H9 (cell line): Measurements from ENCODE around the gene WDR5. TPM values are rescaled to one million over a fixed set of nuclear protein-coding genes. Genes with fewer than 3 reads are reported as not detected.
A peak's percentile ranks its signal among the peaks of the same experiment; 100 is the strongest.

Experiments
- DNase-seq: peaks from one replicate; pipeline ENCODE4 v3.0.0-alpha.2; 2017
- H2AFZ ChIP-seq: one replicate; pipeline ENCODE4 v1.6.1; 2013; ENCODE audit warnings: mild to moderate bottlenecking, low read length, control low read depth, moderate library complexity
- H2AK5ac ChIP-seq: 2 replicates; pipeline ENCODE4 v1.6.1; 2013; ENCODE audit warnings: low read length, control low read depth, mixed read lengths; ENCODE audit not compliant: insufficient read length
- H2BK120ac ChIP-seq: one replicate; pipeline ENCODE4 v1.6.1; 2013; ENCODE audit warnings: low read depth, mild to moderate bottlenecking, low read length, control low read depth, inconsistent platforms; ENCODE audit not compliant: poor library complexity, severe bottlenecking
- H2BK12ac ChIP-seq: 2 replicates; pipeline ENCODE4 v1.6.1; 2013; ENCODE audit warnings: low read length, control low read depth, mixed read lengths, low read depth; ENCODE audit not compliant: insufficient read length
- H2BK15ac ChIP-seq: 2 replicates; pipeline ENCODE4 v1.6.1; 2013; ENCODE audit warnings: low read depth, low read length, control low read depth
- H2BK20ac ChIP-seq: one replicate; pipeline ENCODE4 v1.6.1; 2013; ENCODE audit warnings: low read depth, mild to moderate bottlenecking, low read length, control low read depth, inconsistent platforms; ENCODE audit not compliant: poor library complexity, severe bottlenecking
- H2BK5ac ChIP-seq: 2 replicates; pipeline ENCODE4 v1.6.1; 2013; ENCODE audit warnings: low read length, control low read depth, mixed read lengths; ENCODE audit not compliant: insufficient read length
- H3K14ac ChIP-seq: 2 replicates; pipeline ENCODE4 v1.6.1; 2013; ENCODE audit warnings: low read length, control low read depth; ENCODE audit not compliant: insufficient read depth
- H3K18ac ChIP-seq: 2 replicates; pipeline ENCODE4 v1.6.1; 2013; ENCODE audit warnings: low read depth, mild to moderate bottlenecking, mixed read lengths, low read length, control low read depth; ENCODE audit not compliant: insufficient read length
- H3K23ac ChIP-seq: 2 replicates; pipeline ENCODE4 v1.6.1; 2013; ENCODE audit warnings: low read length, control low read depth, mixed read lengths, low read depth; ENCODE audit not compliant: insufficient read length
- H3K23me2 ChIP-seq: 2 replicates; pipeline ENCODE4 v1.6.1; 2013; ENCODE audit warnings: low read depth, mild to moderate bottlenecking, mixed read lengths, low read length, control low read depth; ENCODE audit not compliant: insufficient read length, poor library complexity, severe bottlenecking
- H3K27ac ChIP-seq: 2 replicates; pipeline ENCODE4 v1.5.1; 2013; ENCODE audit warnings: low read length, control low read depth, mixed read lengths, low read depth; ENCODE audit not compliant: insufficient read length
- H3K27me3 ChIP-seq: 2 replicates; pipeline ENCODE4 v1.6.1; 2013; ENCODE audit warnings: low read length, control low read depth, inconsistent platforms; ENCODE audit not compliant: insufficient read depth
- H3K4ac ChIP-seq: 2 replicates; pipeline ENCODE4 v1.6.1; 2013; ENCODE audit warnings: low read depth, mild to moderate bottlenecking, control low read depth, inconsistent platforms, low read length, moderate library complexity
- H3K4me1 ChIP-seq: 2 replicates; pipeline ENCODE4 v1.6.1; 2013; ENCODE audit warnings: low read length, control low read depth, inconsistent platforms; ENCODE audit not compliant: insufficient read depth
- H3K4me2 ChIP-seq: 2 replicates; pipeline ENCODE4 v1.6.1; 2013; ENCODE audit warnings: low read length, control low read depth, mixed read lengths; ENCODE audit not compliant: insufficient read length, insufficient read depth
- H3K56ac ChIP-seq: 2 replicates; pipeline ENCODE4 v1.6.1; 2013; ENCODE audit warnings: low read depth, mild to moderate bottlenecking, mixed read lengths, low read length, control low read depth; ENCODE audit not compliant: insufficient read length
- H3K79me1 ChIP-seq: 2 replicates; pipeline ENCODE4 v1.6.1; 2013; ENCODE audit warnings: low read depth, mild to moderate bottlenecking, moderate library complexity, low read length, control low read depth, inconsistent platforms; ENCODE audit not compliant: insufficient read depth, poor library complexity, severe bottlenecking
- H3K79me2 ChIP-seq: 2 replicates; pipeline ENCODE4 v1.6.1; 2013; ENCODE audit warnings: low read length, control low read depth, inconsistent platforms; ENCODE audit not compliant: insufficient read depth
- H3K9ac ChIP-seq: 2 replicates; pipeline ENCODE4 v1.6.1; 2013; ENCODE audit warnings: low read length, control low read depth, mixed read lengths; ENCODE audit not compliant: insufficient read length; ENCODE audit errors: extremely low read depth
- H3K9me3 ChIP-seq: one replicate; pipeline ENCODE4 v1.6.1; 2013; ENCODE audit warnings: low read depth, low read length, inconsistent platforms; ENCODE audit not compliant: control insufficient read depth
- H3T11ph ChIP-seq: one replicate; pipeline ENCODE4 v1.6.1; 2013; ENCODE audit warnings: mild to moderate bottlenecking, low read length, control low read depth, inconsistent platforms
- H4K20me1 ChIP-seq: one replicate; pipeline ENCODE4 v1.6.1; 2013; ENCODE audit not compliant: control insufficient read depth, insufficient read length, insufficient read depth
- H4K5ac ChIP-seq: 2 replicates; pipeline ENCODE4 v1.6.1; 2013; ENCODE audit warnings: low read depth, mild to moderate bottlenecking, mixed read lengths, low read length, control low read depth; ENCODE audit not compliant: insufficient read length
- H4K8ac ChIP-seq: replicated peaks from 2 replicates; pipeline ENCODE4 v1.6.1; 2013; ENCODE audit warnings: low read length, control low read depth, mixed read lengths, low read depth; ENCODE audit not compliant: insufficient read length
- H4K91ac ChIP-seq: 2 replicates; pipeline ENCODE4 v1.6.1; 2013; ENCODE audit warnings: low read depth, mild to moderate bottlenecking, moderate library complexity, mixed read lengths, low read length, control low read depth; ENCODE audit not compliant: insufficient read length
- H3K27ac Mint-ChIP-seq, 3 experiments: 2 replicates in 2 of 3; 3 replicates in 1 of 3; pipeline ENCODE4 v1.8.0; 2020 to 2021; ENCODE audit warnings: mixed read lengths in 3 of 3, mild to moderate bottlenecking in 1 of 3, moderate library complexity in 1 of 3
- H3K27me3 Mint-ChIP-seq: 2 replicates; pipeline ENCODE4 v1.8.0; 2021; ENCODE audit warnings: low read depth, mild to moderate bottlenecking, moderate library complexity, mixed read lengths
- H3K36me3 Mint-ChIP-seq, 3 experiments: 2 replicates in 2 of 3; 3 replicates in 1 of 3; pipeline ENCODE4 v1.8.0; 2020 to 2021; ENCODE audit warnings: low read depth in 3 of 3, mixed read lengths in 3 of 3; ENCODE audit not compliant: insufficient read depth in 1 of 3
- H3K4me1 Mint-ChIP-seq, 2 experiments: 2 replicates each; pipeline ENCODE4 v1.8.0; 2020; ENCODE audit warnings: mixed read lengths in 2 of 2
- H3K4me3 Mint-ChIP-seq, 2 experiments: 2 replicates in 1 of 2; 3 replicates in 1 of 2; pipeline ENCODE4 v1.8.0; 2020 to 2021; ENCODE audit warnings: mild to moderate bottlenecking in 2 of 2, mixed read lengths in 2 of 2, moderate library complexity in 1 of 2
- H3K9me3 Mint-ChIP-seq, 2 experiments: 2 replicates in 1 of 2; 3 replicates in 1 of 2; pipeline ENCODE4 v1.8.0; 2020; ENCODE audit warnings: mild to moderate bottlenecking in 2 of 2, mixed read lengths in 2 of 2, moderate library complexity in 1 of 2
- WGBS: extraction: QIAGEN DNeasy Blood & Tissue Kit; methylation state at CpG from one replicate; pipeline ENCODE4 v1.1.7; 2013; ENCODE audit warnings: missing lambda C conversion rate, low lambda C conversion rate, mixed read lengths; ENCODE audit not compliant: insufficient read length; ENCODE audit errors: extremely low coverage; 5-methylcytosine and 5-hydroxymethylcytosine counted together
- total RNA-seq: library from RNA; stranded (reverse); gene quantifications from 2 replicates; pipeline ENCODE4 v1.2.1, GENCODE V29; 2021
- TF ChIP-seq, protein P1 (sequence below): fragments of 200-600 bp; sonication (generic); conservative IDR thresholded peaks from 3 replicates; pipeline ENCODE4 v1.8.0; 2021; ENCODE audit warnings: antibody characterized with exemption, mild to moderate bottlenecking

The WDR5 gene
- total RNA-seq, 1 experiment from 2014 or later: 72.3 TPM

DNA sequence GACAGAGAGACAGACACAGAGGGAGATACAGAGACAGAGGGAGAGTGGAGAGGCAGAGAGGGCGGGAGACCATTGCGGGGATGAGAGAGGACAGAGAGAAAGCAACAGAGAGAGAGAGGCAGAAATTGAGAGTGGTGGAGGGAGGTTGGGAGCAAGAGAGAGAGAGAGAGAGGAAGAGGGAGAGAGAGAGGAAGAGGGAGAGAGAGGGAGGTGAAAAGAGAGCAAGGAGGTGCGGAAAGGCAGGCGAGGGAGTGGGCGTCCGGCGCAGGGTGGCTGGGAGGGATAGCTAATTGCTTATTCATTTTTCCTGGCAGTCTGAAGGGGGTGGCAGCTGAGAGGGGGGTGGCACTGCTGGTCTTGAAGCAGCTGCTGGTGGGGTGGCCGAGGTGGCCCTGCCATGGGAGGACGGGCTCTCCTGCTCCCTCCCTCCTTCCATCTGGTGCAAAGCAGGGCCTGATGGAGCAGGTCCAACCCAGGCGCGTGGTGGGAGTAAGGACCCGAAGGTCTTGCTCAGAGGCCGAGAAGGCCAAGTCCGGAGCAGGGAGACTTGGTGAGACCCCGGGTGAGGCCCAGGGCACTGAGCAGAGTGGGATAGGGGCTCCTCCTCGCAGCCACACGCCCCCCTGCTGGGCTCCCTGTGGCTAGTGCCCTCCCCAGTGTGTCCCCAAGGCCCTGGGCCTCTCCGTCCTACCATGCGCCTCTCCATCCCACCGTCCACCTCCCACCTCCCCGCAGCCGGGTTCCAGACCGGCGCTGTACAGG lies 53.8 kb downstream of the WDR5 start:
- H3K4ac ChIP-seq: no peak overlapping the region
- H2BK5ac ChIP-seq: no peak overlapping the region
- no peak for DNase-seq
- H3K4me3 Mint-ChIP-seq: peak overlapping the region in 1 of 2 experiments; percentile 73; a peak in 3 of 5 replicates
- H3K27ac Mint-ChIP-seq: peak overlapping the region in 1 of 3 experiments; percentile 8; a peak in 2 of 7 replicates
- peak overlapping the region; percentile 39; the same call in 1 of the 2 replicates for H3K14ac ChIP-seq
- H3K18ac ChIP-seq: no peak overlapping the region
- H3K4me1 Mint-ChIP-seq: peaks cover 0 to 16% of the 10 kb centered on the region in 2 experiments; a peak in 2 of 4 replicates
- TF ChIP-seq, protein P1, sequence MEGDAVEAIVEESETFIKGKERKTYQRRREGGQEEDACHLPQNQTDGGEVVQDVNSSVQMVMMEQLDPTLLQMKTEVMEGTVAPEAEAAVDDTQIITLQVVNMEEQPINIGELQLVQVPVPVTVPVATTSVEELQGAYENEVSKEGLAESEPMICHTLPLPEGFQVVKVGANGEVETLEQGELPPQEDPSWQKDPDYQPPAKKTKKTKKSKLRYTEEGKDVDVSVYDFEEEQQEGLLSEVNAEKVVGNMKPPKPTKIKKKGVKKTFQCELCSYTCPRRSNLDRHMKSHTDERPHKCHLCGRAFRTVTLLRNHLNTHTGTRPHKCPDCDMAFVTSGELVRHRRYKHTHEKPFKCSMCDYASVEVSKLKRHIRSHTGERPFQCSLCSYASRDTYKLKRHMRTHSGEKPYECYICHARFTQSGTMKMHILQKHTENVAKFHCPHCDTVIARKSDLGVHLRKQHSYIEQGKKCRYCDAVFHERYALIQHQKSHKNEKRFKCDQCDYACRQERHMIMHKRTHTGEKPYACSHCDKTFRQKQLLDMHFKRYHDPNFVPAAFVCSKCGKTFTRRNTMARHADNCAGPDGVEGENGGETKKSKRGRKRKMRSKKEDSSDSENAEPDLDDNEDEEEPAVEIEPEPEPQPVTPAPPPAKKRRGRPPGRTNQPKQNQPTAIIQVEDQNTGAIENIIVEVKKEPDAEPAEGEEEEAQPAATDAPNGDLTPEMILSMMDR: no peak
- no peak overlapping the region for H3T11ph ChIP-seq
- no peak overlapping the region for H4K8ac ChIP-seq
- no peaks in the 10 kb centered on the region for H3K27me3 Mint-ChIP-seq
- H4K91ac ChIP-seq: no peak overlapping the region
- no peak overlapping the region for H2BK12ac ChIP-seq
- peak overlapping the region; percentile 68 for H3K4me2 ChIP-seq
- H3K4me1 ChIP-seq: no peaks in the 10 kb centered on the region; the same call in 1 of the 2 replicates
- no peak overlapping the region for H2AFZ ChIP-seq
- no peaks in the 10 kb centered on the region for H3K23me2 ChIP-seq
- H3K79me1 ChIP-seq: no peaks in the 10 kb centered on the region
- no peaks in the 10 kb centered on the region for H4K20me1 ChIP-seq
- no peak overlapping the region for H3K56ac ChIP-seq
- H3K23ac ChIP-seq: no peak overlapping the region
- no CpG with 5 or more reads among the region's 24 CpGs for WGBS
- no peaks in the 10 kb centered on the region for H3K79me2 ChIP-seq
- H3K27ac ChIP-seq: no peak overlapping the region
- H3K36me3 Mint-ChIP-seq: no peaks in the 10 kb centered on the region
- no peak overlapping the region for H2BK20ac ChIP-seq
- no peaks in the 10 kb centered on the region for H3K9me3 Mint-ChIP-seq
- no peak overlapping the region for H2BK120ac ChIP-seq
- H3K27me3 ChIP-seq: no peaks in the 10 kb centered on the region; the same call in 1 of the 2 replicates
- no peak overlapping the region for H3K9ac ChIP-seq
- H4K5ac ChIP-seq: no peak overlapping the region
- no peak overlapping the region for H2AK5ac ChIP-seq
- no peaks in the 10 kb centered on the region for H3K9me3 ChIP-seq
- no peak overlapping the region for H2BK15ac ChIP-seq
